GM23338 (cell line): ENCODE data around the gene TMIGD3. TPM values are rescaled to one million over a fixed set of nuclear protein-coding genes. Genes with fewer than 3 reads are reported as not detected.

Source experiments
- ATAC-seq: fragments of 200-7000 bp; cut with Tn5 transposase; 3 replicates; pipeline ENCODE4 v1.9.1; 2020
- DNase-seq: peaks from one replicate; pipeline ENCODE4 v3.0.0-alpha.2; 2015; ENCODE audit warnings: low spot score
- H2AFZ ChIP-seq: fragments of 200-600 bp; sonication (generic); 2 replicates; pipeline ENCODE4 v1.8.0; 2016; ENCODE audit warnings: antibody characterized with exemption, mild to moderate bottlenecking, moderate library complexity
- H3F3A ChIP-seq: fragments of 200-600 bp; sonication (generic); replicated peaks from 2 replicates; pipeline ENCODE4 v1.8.0; 2017; ENCODE audit warnings: antibody characterized with exemption, mixed run types, low read depth
- H3K27ac ChIP-seq: fragments of 200-600 bp; sonication (generic); 2 replicates; pipeline ENCODE4 v1.6.1; 2016; ENCODE audit warnings: low read depth
- H3K27me3 ChIP-seq: fragments of 200-600 bp; sonication (generic); 2 replicates; pipeline ENCODE4 v1.8.0; 2016; ENCODE audit warnings: mild to moderate bottlenecking, mixed run types, moderate library complexity; ENCODE audit not compliant: insufficient read depth
- H3K36me3 ChIP-seq: fragments of 200-600 bp; sonication (generic); 2 replicates; pipeline ENCODE4 v1.8.0; 2016; ENCODE audit warnings: mild to moderate bottlenecking; ENCODE audit not compliant: insufficient read depth
- H3K4me1 ChIP-seq: fragments of 200-600 bp; sonication (generic); 2 replicates; pipeline ENCODE4 v1.8.0; 2016; ENCODE audit warnings: mild to moderate bottlenecking, moderate library complexity; ENCODE audit not compliant: insufficient read depth
- H3K4me2 ChIP-seq: fragments of 200-600 bp; sonication (generic); 2 replicates; pipeline ENCODE4 v1.7.1; 2017; ENCODE audit warnings: mixed run types
- H3K4me3 ChIP-seq: fragments of 200-600 bp; sonication (generic); 2 replicates; pipeline ENCODE4 v1.6.1; 2016; ENCODE audit warnings: mixed run types
- H3K79me2 ChIP-seq: fragments of 200-600 bp; sonication (generic); replicated peaks from 2 replicates; pipeline ENCODE4 v1.8.0; 2017; ENCODE audit warnings: mild to moderate bottlenecking; ENCODE audit not compliant: insufficient read depth
- H3K9me2 ChIP-seq: fragments of 200-600 bp; sonication (generic); 2 replicates; pipeline ENCODE4 v1.8.0; 2017; ENCODE audit not compliant: insufficient read depth
- H4K20me1 ChIP-seq: fragments of 200-600 bp; sonication (generic); replicated peaks from 2 replicates; pipeline ENCODE4 v1.8.0; 2017; ENCODE audit warnings: mild to moderate bottlenecking; ENCODE audit not compliant: insufficient read depth
- H3K27ac Mint-ChIP-seq: 2 replicates; pipeline ENCODE4 v1.8.0; 2020; ENCODE audit warnings: inconsistent platforms, mild to moderate bottlenecking, moderate library complexity, mixed read lengths
- H3K27me3 Mint-ChIP-seq: 3 replicates; pipeline ENCODE4 v1.8.0; 2022; ENCODE audit warnings: low read depth, mild to moderate bottlenecking, moderate library complexity, mixed read lengths, inconsistent platforms; ENCODE audit not compliant: insufficient read depth, poor library complexity
- H3K36me3 Mint-ChIP-seq: 3 replicates; pipeline ENCODE4 v1.8.0; 2021; ENCODE audit warnings: low read depth, mild to moderate bottlenecking, inconsistent platforms, moderate library complexity, mixed read lengths
- H3K4me1 Mint-ChIP-seq: 3 replicates; pipeline ENCODE4 v1.8.0; 2020; ENCODE audit warnings: mild to moderate bottlenecking, inconsistent platforms, mixed read lengths
- H3K4me3 Mint-ChIP-seq: 3 replicates; pipeline ENCODE4 v1.8.0; 2021; ENCODE audit warnings: moderate library complexity, mild to moderate bottlenecking, inconsistent platforms, mixed read lengths
- H3K9me3 Mint-ChIP-seq: 3 replicates; pipeline ENCODE4 v1.8.0; 2020; ENCODE audit warnings: moderate library complexity, mild to moderate bottlenecking, inconsistent platforms, mixed read lengths
- CREB1 ChIP-seq: fragments of 250-450 bp; sonication (Bioruptor Pico); IDR thresholded peaks from 2 replicates; pipeline ENCODE4 v1.5.0; 2020; ENCODE audit warnings: low read depth, mild to moderate bottlenecking, moderate library complexity
- ETS1 ChIP-seq: IDR thresholded peaks from 2 replicates; pipeline ENCODE4 v1.6.1; 2016; ENCODE audit warnings: antibody characterized with exemption
- EZH2phosphoT487 ChIP-seq: fragments of 200-600 bp; sonication (generic); IDR thresholded peaks from one replicate; pipeline ENCODE4 v1.8.1; 2018; ENCODE audit warnings: antibody characterized with exemption; ENCODE audit not compliant: unreplicated experiment
- JUNB ChIP-seq: IDR thresholded peaks from one replicate; pipeline ENCODE4 v1.6.1; 2016; ENCODE audit warnings: antibody characterized with exemption; ENCODE audit not compliant: unreplicated experiment
- NANOG ChIP-seq: IDR thresholded peaks from 2 replicates; pipeline ENCODE4 v1.6.1; 2016; ENCODE audit warnings: antibody characterized with exemption, borderline replicate concordance
- POLR2AphosphoS5 ChIP-seq: IDR thresholded peaks from 2 replicates; pipeline ENCODE4 v1.6.1; 2016; ENCODE audit warnings: antibody characterized with exemption, low read depth
- REST ChIP-seq: IDR thresholded peaks from one replicate; pipeline ENCODE4 v1.6.1; 2018; ENCODE audit warnings: antibody characterized with exemption; ENCODE audit not compliant: unreplicated experiment
- STAT1 ChIP-seq: IDR thresholded peaks from one replicate; pipeline ENCODE4 v1.6.1; 2016; ENCODE audit warnings: antibody characterized with exemption; ENCODE audit not compliant: unreplicated experiment
- ZNF114 ChIP-seq: fragments of 250-450 bp; sonication (Bioruptor Pico); IDR thresholded peaks from 2 replicates; pipeline ENCODE4 v1.5.0; 2020; ENCODE audit warnings: mild to moderate bottlenecking, moderate library complexity
- ZNF331 ChIP-seq: fragments of 250-450 bp; sonication (Bioruptor Pico); IDR thresholded peaks from 2 replicates; pipeline ENCODE4 v1.5.0; 2020; ENCODE audit warnings: low read depth, mild to moderate bottlenecking, moderate library complexity
- ZNF462 ChIP-seq: fragments of 250-450 bp; sonication (Bioruptor Pico); IDR thresholded peaks from 2 replicates; pipeline ENCODE4 v1.5.0; 2020; ENCODE audit warnings: mild to moderate bottlenecking, moderate library complexity
- polyA plus RNA-seq: library from polyadenylated mRNA; unstranded; fragments of >200 nt; fragmentation: Nextera tagmentation; extraction: Ambion mirVana; gene quantifications from 2 replicates; pipeline ENCODE4 v1.2.1, GENCODE V29; 2016
- total RNA-seq: library from RNA; depleted of rRNA; stranded (reverse); fragments of >200 nt; shearing (Covaris generic); gene quantifications from 2 replicates; pipeline ENCODE4 v1.2.3, GENCODE V29; 2014
- TF ChIP-seq, protein P1 (sequence below), 2 experiments: fragments of 200-600 bp in 1 of 2; sonication (generic) in 1 of 2; conservative IDR thresholded peaks; 2 replicates each; pipeline versions ENCODE4 v1.5.1 to v1.6.1; 2016 to 2017; ENCODE audit warnings: antibody characterized with exemption in 2 of 2, low read depth in 2 of 2, mild to moderate bottlenecking in 2 of 2, moderate library complexity in 1 of 2

TMIGD3 gene
- total and polyA plus RNA-seq, 2 experiments from 2014 or later, result not detected

DNA sequence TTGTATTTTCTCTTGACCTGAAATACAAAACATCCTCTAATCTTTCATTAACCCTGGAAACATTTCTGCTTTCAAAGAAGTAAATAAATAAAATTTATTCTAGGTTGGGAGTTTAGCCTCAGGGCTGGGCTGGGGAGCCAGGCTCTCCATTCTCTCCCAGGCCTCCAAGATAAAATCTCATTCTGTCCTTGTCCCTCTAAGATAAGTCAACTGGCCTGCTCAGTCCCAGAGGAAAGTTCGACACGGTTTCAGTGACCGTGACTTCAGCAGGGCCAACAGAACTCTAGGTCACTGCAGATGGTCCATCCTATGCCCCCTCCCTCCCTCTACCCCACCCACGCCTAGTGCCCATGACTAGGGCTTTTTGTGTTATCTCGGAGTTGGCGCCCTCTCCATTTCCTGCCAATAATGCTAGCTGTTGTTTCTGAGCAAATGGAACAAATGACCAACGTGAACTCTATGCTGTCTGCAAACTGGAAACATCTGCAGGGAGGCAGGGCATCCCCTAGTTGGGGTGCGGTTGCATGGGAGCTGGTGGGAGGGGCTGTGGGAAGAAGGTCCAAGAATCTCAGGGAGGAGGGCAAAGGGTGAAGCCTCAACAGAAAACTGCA lies 10.1 kb upstream of the TMIGD3 start (continued):
- no peak for TF ChIP-seq REST
- TF ChIP-seq EZH2phosphoT487, result no peak
- TF ChIP-seq ZNF114 (CRISPR knock-in tag), result no peak
- TF ChIP-seq JUNB, result no peak
- TF ChIP-seq ZNF331 (CRISPR knock-in tag), result no peak
- TF ChIP-seq, protein P1, sequence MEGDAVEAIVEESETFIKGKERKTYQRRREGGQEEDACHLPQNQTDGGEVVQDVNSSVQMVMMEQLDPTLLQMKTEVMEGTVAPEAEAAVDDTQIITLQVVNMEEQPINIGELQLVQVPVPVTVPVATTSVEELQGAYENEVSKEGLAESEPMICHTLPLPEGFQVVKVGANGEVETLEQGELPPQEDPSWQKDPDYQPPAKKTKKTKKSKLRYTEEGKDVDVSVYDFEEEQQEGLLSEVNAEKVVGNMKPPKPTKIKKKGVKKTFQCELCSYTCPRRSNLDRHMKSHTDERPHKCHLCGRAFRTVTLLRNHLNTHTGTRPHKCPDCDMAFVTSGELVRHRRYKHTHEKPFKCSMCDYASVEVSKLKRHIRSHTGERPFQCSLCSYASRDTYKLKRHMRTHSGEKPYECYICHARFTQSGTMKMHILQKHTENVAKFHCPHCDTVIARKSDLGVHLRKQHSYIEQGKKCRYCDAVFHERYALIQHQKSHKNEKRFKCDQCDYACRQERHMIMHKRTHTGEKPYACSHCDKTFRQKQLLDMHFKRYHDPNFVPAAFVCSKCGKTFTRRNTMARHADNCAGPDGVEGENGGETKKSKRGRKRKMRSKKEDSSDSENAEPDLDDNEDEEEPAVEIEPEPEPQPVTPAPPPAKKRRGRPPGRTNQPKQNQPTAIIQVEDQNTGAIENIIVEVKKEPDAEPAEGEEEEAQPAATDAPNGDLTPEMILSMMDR (conservative IDR thresholded peaks at IDR 0.05; ENCODE audit: low read depth in 2 of 2), result no peak
- TF ChIP-seq STAT1, result no peak
- no peak for TF ChIP-seq POLR2AphosphoS5
- TF ChIP-seq ETS1, result no peak
- no peak for TF ChIP-seq CREB1 (CRISPR knock-in tag)
- TF ChIP-seq NANOG, result no peak

DNA sequence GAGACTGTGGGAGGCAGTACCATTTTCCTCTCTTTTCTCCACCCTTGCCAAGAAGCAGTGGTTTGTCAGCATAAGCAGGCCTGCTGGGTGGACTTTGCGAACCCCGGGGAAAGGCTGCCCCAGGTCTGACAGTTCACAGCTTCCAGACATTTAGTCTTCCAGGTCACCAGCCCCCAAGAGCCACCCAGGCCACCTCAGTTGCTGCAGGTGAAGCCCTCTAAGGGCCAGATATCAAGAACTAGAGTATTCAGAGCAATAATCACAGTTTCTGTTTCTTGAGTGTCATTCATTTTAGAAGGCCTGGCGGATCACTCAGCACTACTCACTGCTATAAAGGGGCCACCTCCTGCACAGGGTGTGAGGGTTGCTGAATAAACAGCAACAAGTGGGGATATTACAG lies 9.5 kb upstream of the TMIGD3 start:
- Histone ChIP-seq H3K27ac (no peak overlapping the region), H3F3A (no peaks in the 10 kb centered on the region; the same call in 1 of the 2 replicates), H3K36me3 (no peaks in the 10 kb centered on the region), H3K79me2 (no peaks in the 10 kb centered on the region), H3K4me3 (no peak overlapping the region), H2AFZ (no peak overlapping the region), H4K20me1 (no peaks in the 10 kb centered on the region), H3K27me3 (peaks cover 11% of the 10 kb centered on the region; the same call in 1 of the 2 replicates), H3K9me2 (no peaks in the 10 kb centered on the region), H3K4me1 (peaks cover 9% of the 10 kb centered on the region), H3K4me2 (no peak overlapping the region)
- no peak overlapping the region for H3K4me3 Mint-ChIP-seq
- peaks cover 13% of the 10 kb centered on the region for H3K4me1 Mint-ChIP-seq
- no peak for ATAC-seq
- H3K27ac Mint-ChIP-seq, result no peak overlapping the region
- no peak for DNase-seq
- H3K27me3 Mint-ChIP-seq, result peaks cover 12% of the 10 kb centered on the region
- no peaks in the 10 kb centered on the region for H3K36me3 Mint-ChIP-seq
- H3K9me3 Mint-ChIP-seq, result no peaks in the 10 kb centered on the region
- TF ChIP-seq EZH2phosphoT487 (no peak), STAT1 (no peak), ZNF462 (CRISPR knock-in tag) (no peak), CREB1 (CRISPR knock-in tag) (no peak)
